GM21825 (cell line): Measurements from ENCODE around the gene NIPBL.
"Not testable (repeated sequence)": the region's sequence is repeated elsewhere in the genome, so short reads cannot be mapped to it uniquely, and the experiment has no call there.

Experiments
- ATAC-seq: cut with Tn5 transposase; IDR thresholded peaks from one replicate; pipeline ENCODE4 v1.9.1; 2021; ENCODE audit warnings: mild to moderate bottlenecking, moderate library complexity; ENCODE audit not compliant: unreplicated experiment

Gene NIPBL

GRCh38 chr5:36876299-36876964 lies at the start of gene NIPBL:
Gene NIPBL (plus strand): TSS chr5:36876769. CDS start chr5:36953697, 76,928 bp downstream.
- peak; percentile 58 for ATAC-seq

GRCh38 chr5:36832274-36832673 lies 44.3 kb upstream of the NIPBL start:
- ATAC-seq, result no peak

- no peak for ATAC-seq
These were observed 39.7 kb upstream of the NIPBL start for GRCh38 chr5:36836831-36837230.

GRCh38 chr5:36839489-36840476 lies 36.8 kb upstream of the NIPBL start:
- no peak for ATAC-seq

GRCh38 chr5:36841677-36842076 lies 34.9 kb upstream of the NIPBL start:
- no peak for ATAC-seq

GRCh38 chr5:36842087-36842486 lies 34.5 kb upstream of the NIPBL start:
- ATAC-seq, result no peak

- ATAC-seq, result no peak
These were observed 32.3 kb upstream of the NIPBL start for GRCh38 chr5:36844305-36844704.

- ATAC-seq, result not testable (repeated sequence)
These were observed 28.0 kb upstream of the NIPBL start for GRCh38 chr5:36848545-36848944.

GRCh38 chr5:36852903-36853302 lies 23.7 kb upstream of the NIPBL start:
- ATAC-seq, result not testable (repeated sequence)

GRCh38 chr5:36854402-36855140 lies 22.0 kb upstream of the NIPBL start:
- no peak for ATAC-seq

- ATAC-seq, result no peak
These were observed 21.5 kb upstream of the NIPBL start for GRCh38 chr5:36855141-36855495.

GRCh38 chr5:36861871-36862270 lies 14.7 kb upstream of the NIPBL start:
- no peak for ATAC-seq

GRCh38 chr5:36870399-36871040 lies 6.0 kb upstream of the NIPBL start:
- peak; percentile 64 for ATAC-seq

- no peak for ATAC-seq
These were observed 2.1 kb upstream of the NIPBL start for GRCh38 chr5:36874465-36874864.

GRCh38 chr5:36875051-36875789 lies 1.3 kb upstream of the NIPBL start:
- peak; percentile 14 for ATAC-seq

GRCh38 chr5:36875790-36876298 lies 725 bp upstream of the NIPBL start:
- peak; percentile 56 for ATAC-seq

GRCh38 chr5:36876965-36877666 lies 547 bp downstream of the NIPBL start:
- ATAC-seq, result peak; percentile 23

- ATAC-seq, result no peak
These were observed 1.3 kb downstream of the NIPBL start for GRCh38 chr5:36877667-36878391.
